ENCODE results near the gene VAV1. TPM values are rescaled to one million over a fixed set of nuclear protein-coding genes. Genes with fewer than 3 reads are reported as not detected.
"Not testable (repeated sequence)": the region's sequence is repeated elsewhere in the genome, so short reads cannot be mapped to it uniquely, and the experiment has no call there.

The VAV1 gene
- total RNA-seq, 1 donor from 2014 or later: not detected

DNA sequence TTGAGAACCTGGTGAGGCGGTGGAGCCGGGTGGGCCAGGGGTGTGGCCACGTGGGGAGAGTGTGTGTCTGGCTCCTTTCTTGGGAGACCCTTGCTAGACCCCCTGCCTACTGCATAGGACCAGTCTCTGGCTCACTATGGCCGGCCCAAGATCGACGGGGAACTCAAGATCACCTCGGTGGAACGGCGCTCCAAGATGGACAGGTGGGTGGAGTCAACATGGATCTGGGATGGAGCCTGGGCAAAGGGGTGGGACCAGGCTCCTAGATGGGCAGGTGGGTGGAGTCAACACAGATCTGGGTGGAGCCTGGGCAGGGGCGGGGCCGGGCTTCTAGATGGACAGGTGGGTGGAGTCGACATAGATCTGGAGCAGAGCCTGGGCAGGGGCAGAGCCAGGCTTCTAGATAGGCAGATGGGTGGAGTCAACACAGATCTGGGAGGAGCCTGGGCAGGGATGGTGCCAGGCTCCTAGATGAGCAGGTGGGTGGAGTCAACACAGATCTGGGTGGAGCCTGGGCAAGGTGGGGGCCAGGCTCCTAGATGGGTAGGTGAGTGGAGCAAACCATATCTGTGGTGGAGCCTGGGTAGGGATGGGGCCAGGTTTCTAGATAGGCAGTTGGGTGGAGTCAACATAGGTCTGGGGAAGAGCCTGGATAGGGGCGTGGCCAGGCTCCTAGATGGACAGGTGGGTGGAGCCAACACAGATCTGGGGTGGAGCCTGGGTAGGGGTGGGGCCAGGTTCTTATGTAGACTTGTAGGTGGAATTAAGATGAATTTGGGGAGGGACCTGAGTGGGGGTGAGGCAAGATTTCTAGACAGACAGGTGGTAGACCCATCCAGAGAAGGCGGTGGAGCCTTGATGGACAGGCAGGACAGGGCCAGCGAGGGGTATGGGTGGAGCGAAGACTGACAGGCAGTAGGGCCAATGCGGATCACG, 56.5 kb downstream of the VAV1 start:
- Mint-ChIP-seq H3K4me1 (no peaks in the 10 kb centered on the region), H3K9me3 (no peaks in the 10 kb centered on the region), H3K27me3 (ENCODE audit: low read depth) (peaks cover 27% of the 10 kb centered on the region), H3K27ac (ENCODE audit: unreplicated experiment) (no peak overlapping the region), H3K36me3 (ENCODE audit: low read depth) (no peaks in the 10 kb centered on the region), H3K4me3 (no peak overlapping the region)
- TF ChIP-seq, protein P1, sequence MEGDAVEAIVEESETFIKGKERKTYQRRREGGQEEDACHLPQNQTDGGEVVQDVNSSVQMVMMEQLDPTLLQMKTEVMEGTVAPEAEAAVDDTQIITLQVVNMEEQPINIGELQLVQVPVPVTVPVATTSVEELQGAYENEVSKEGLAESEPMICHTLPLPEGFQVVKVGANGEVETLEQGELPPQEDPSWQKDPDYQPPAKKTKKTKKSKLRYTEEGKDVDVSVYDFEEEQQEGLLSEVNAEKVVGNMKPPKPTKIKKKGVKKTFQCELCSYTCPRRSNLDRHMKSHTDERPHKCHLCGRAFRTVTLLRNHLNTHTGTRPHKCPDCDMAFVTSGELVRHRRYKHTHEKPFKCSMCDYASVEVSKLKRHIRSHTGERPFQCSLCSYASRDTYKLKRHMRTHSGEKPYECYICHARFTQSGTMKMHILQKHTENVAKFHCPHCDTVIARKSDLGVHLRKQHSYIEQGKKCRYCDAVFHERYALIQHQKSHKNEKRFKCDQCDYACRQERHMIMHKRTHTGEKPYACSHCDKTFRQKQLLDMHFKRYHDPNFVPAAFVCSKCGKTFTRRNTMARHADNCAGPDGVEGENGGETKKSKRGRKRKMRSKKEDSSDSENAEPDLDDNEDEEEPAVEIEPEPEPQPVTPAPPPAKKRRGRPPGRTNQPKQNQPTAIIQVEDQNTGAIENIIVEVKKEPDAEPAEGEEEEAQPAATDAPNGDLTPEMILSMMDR (conservative IDR thresholded peaks at IDR 0.05): no peak
- no peak for DNase-seq (ENCODE audit: low read depth, low spot score)

DNA sequence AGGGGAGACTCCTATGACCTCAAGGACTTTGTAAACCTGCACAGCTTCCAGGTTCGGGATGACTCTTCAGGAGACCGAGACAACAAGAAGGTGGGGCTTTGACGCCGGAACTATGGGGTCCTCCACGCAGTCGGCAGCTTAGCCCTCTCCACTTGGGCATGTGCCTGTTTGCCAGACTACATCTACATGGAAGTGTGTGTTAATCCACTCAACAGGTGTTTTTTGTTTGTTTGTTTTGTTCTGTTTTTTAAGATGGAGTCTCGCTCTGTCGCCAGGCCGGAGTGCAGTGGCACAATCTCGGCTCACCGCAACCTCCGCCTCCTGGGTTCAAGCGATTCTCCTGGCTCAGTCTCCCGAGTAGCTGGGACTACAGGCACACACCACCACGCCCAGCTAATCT, 57.3 kb downstream of the VAV1 start:
- not testable (repeated sequence) for H3K4me1 Mint-ChIP-seq; H3K36me3 Mint-ChIP-seq (ENCODE audit: low read depth)

DNA sequence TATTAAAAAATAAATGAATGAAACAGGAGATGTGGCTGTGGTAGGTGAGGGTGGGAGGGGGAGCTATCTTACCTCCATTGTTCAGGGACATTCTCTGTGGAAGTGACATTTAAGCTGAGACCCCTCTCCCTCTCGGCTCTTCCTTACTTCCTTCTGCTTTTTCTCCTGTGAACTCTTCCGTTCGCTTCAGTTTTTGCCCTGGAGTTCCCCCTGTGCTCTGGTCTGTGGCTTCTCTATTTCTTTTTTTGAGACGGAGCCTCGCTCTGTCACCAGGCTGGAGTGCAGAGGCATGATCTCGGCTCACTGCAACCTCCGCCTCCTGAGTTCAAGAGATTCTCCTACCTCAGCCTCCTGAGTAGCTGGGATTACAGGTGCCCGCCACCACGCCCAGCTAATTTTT, 58.6 kb downstream of the VAV1 start:
- not testable (repeated sequence) for H3K36me3 Mint-ChIP-seq (ENCODE audit: low read depth); H3K27ac Mint-ChIP-seq (ENCODE audit: unreplicated experiment); H3K4me1 Mint-ChIP-seq; H3K4me3 Mint-ChIP-seq; H3K9me3 Mint-ChIP-seq; DNase-seq (ENCODE audit: low read depth, low spot score)
- H3K27me3 Mint-ChIP-seq (ENCODE audit: low read depth): peaks cover 27% of the 10 kb centered on the region

More for the DNA sequence above, 57.3 kb downstream of the VAV1 start:
- H3K27ac Mint-ChIP-seq (ENCODE audit: unreplicated experiment); H3K9me3 Mint-ChIP-seq; DNase-seq (ENCODE audit: low read depth, low spot score); H3K4me3 Mint-ChIP-seq: not testable (repeated sequence)
- H3K27me3 Mint-ChIP-seq (ENCODE audit: low read depth): peaks cover 27% of the 10 kb centered on the region

DNA sequence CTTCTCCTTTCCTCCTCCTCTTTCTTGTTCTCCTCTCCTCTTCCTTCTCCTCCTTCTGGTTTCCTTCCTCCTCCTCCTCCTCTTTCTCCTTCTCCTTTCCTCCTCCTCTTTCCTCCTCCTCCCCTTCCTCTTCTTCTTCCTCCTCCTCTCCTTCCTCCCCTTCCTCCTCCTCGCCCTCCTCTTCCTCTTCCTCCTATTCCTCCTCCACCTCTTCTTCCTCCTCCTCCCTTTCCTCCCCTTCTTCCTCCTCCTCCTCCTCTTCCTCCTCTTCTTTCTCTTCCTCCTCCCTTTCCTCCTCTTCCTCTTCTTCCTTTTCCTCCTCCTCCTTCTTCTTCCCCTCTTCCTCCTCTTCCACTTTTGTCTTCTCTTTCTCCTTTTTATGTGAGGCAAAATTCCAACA, 59.9 kb downstream of the VAV1 start:
- TF ChIP-seq, protein P1 (conservative IDR thresholded peaks at IDR 0.05): no peak
- H3K27ac Mint-ChIP-seq (ENCODE audit: unreplicated experiment): no peak overlapping the region
- H3K9me3 Mint-ChIP-seq: no peaks in the 10 kb centered on the region
- no peak overlapping the region for H3K4me3 Mint-ChIP-seq
- no peaks in the 10 kb centered on the region for H3K4me1 Mint-ChIP-seq
- no peak for DNase-seq (ENCODE audit: low read depth, low spot score)
- H3K36me3 Mint-ChIP-seq (ENCODE audit: low read depth): no peaks in the 10 kb centered on the region
- peaks cover 34% of the 10 kb centered on the region for H3K27me3 Mint-ChIP-seq (ENCODE audit: low read depth)

DNA sequence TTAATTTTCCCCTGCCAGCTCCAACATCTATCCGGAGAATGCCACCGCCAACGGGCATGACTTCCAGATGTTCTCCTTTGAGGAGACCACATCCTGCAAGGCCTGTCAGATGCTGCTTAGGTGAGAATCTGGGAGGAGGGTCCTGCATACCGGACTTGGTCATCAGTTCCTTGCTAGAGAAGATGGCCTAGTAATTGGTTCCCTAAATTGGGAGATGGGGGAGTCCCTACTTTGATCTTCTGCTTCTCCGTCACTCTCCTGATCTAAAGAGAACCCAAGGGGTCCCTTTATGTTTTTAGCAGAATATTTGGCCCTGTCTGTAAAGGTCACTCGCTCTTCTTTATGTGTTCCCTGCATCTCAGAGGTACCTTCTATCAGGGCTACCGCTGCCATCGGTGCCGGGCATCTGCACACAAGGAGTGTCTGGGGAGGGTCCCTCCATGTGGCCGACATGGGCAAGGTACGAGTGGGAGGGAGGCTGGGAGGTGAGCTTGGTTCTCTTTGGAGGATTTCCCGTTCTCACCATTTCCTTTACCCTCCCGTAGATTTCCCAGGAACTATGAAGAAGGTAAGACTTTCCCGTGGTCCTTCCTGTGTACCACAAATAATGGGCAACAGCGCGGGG, 60.8 kb downstream of the VAV1 start:
- TF ChIP-seq, protein P1 (conservative IDR thresholded peaks at IDR 0.05): no peak
- H3K27ac Mint-ChIP-seq (ENCODE audit: unreplicated experiment): no peak overlapping the region
- no peak overlapping the region for H3K4me3 Mint-ChIP-seq
- DNase-seq (ENCODE audit: low read depth, low spot score): no peak
- H3K4me1 Mint-ChIP-seq: no peaks in the 10 kb centered on the region
- no peaks in the 10 kb centered on the region for H3K9me3 Mint-ChIP-seq
- peaks cover 41% of the 10 kb centered on the region for H3K27me3 Mint-ChIP-seq (ENCODE audit: low read depth)
- H3K36me3 Mint-ChIP-seq (ENCODE audit: low read depth): no peaks in the 10 kb centered on the region

DNA sequence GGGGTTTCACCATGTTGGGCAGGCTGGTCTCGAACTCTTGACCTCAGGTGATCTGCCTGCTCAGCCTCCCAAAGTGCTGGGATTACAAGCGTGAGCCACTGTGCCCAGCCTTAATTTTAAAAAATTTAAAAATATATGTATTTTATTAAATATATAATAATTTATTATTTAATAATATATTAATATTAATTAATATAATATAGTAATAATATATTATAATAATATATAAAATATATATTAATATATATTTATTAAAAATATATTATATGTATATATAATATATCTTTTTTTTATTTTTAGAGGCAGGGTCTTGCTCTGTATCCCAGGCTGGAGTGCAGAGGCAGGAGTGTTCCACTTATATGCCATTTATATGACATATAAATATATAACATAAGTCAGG, 61.9 kb downstream of the VAV1 start:
- no peak for DNase-seq (ENCODE audit: low read depth, low spot score)
- no peaks in the 10 kb centered on the region for H3K4me1 Mint-ChIP-seq
- peaks cover 40% of the 10 kb centered on the region for H3K27me3 Mint-ChIP-seq (ENCODE audit: low read depth)
- H3K4me3 Mint-ChIP-seq: no peak overlapping the region
- no peaks in the 10 kb centered on the region for H3K9me3 Mint-ChIP-seq
- no peaks in the 10 kb centered on the region for H3K36me3 Mint-ChIP-seq (ENCODE audit: low read depth)
- TF ChIP-seq, protein P1 (conservative IDR thresholded peaks at IDR 0.05): no peak
- H3K27ac Mint-ChIP-seq (ENCODE audit: unreplicated experiment): no peak overlapping the region
